Lung (tissue), 12 donors: ENCODE results near the gene TBRG4. TPM values are rescaled to one million over a fixed set of nuclear protein-coding genes. Genes with fewer than 3 reads are reported as not detected.
A peak's percentile ranks its signal among the peaks of the same experiment; 100 is the strongest.

Experiments used
- ATAC-seq: fragments of 200-7000 bp; cut with Tn5 transposase; one replicate; pipeline ENCODE4 v1.9.1; 2020; ENCODE audit warnings: moderate number of reproducible peaks; ENCODE audit not compliant: insufficient read depth, low FRiP score
- DNase-seq, 3 donors: peaks; one replicate each; pipeline ENCODE4 v3.0.0-alpha.2; 2013 to 2017
- H3K27ac ChIP-seq, 2 donors: one replicate each; pipeline ENCODE4 v1.5.1; 2013; ENCODE audit warnings: mild to moderate bottlenecking in 2 of 2, moderate library complexity in 2 of 2, control low read depth in 1 of 2, inconsistent platforms in 1 of 2, low read depth in 1 of 2, low read length in 1 of 2
- H3K27me3 ChIP-seq, 3 donors: one replicate each; pipeline ENCODE4 v1.5.1; 2013; ENCODE audit warnings: low read length in 2 of 3; ENCODE audit not compliant: control insufficient read depth in 3 of 3, insufficient read depth in 3 of 3
- H3K36me3 ChIP-seq, 4 donors: one replicate each; pipeline ENCODE4 v1.5.1; 2013; ENCODE audit warnings: low read length in 4 of 4, mild to moderate bottlenecking in 1 of 4, moderate library complexity in 1 of 4; ENCODE audit not compliant: control insufficient read depth in 4 of 4, insufficient read depth in 4 of 4
- H3K4me1 ChIP-seq, 5 donors: one replicate each; pipeline ENCODE4 v1.5.1; 2013; ENCODE audit warnings: low read length in 5 of 5, mild to moderate bottlenecking in 2 of 5, moderate library complexity in 1 of 5; ENCODE audit not compliant: control insufficient read depth in 5 of 5, insufficient read depth in 5 of 5
- H3K4me3 ChIP-seq: one replicate; pipeline ENCODE4 v1.5.1; 2013; ENCODE audit warnings: mild to moderate bottlenecking, control low read depth, moderate library complexity
- H3K9ac ChIP-seq, 2 donors: one replicate each; pipeline ENCODE4 v1.5.1; 2013; ENCODE audit warnings: low read length in 2 of 2, control low read depth in 1 of 2; ENCODE audit not compliant: insufficient read depth in 1 of 2
- H3K9me3 ChIP-seq, 4 donors: one replicate each; pipeline ENCODE4 v1.5.1; 2013; ENCODE audit warnings: low read length in 3 of 4, mild to moderate bottlenecking in 1 of 4, moderate library complexity in 1 of 4; ENCODE audit not compliant: control insufficient read depth in 4 of 4, insufficient read depth in 3 of 4
- CTCF ChIP-seq: IDR thresholded peaks from 2 replicates; pipeline ENCODE4 v1.5.1; 2012; ENCODE audit warnings: mild to moderate bottlenecking; ENCODE audit errors: control extremely low read depth, extremely low read depth
- WGBS, 2 donors: extraction: QIAGEN DNeasy Blood & Tissue Kit; methylation state at CpG; one replicate each; pipeline ENCODE4 v1.1.7; 2013; 5-methylcytosine and 5-hydroxymethylcytosine counted together
- polyA plus RNA-seq, 2 donors: library from polyadenylated mRNA; stranded (reverse); fragments of 200-250 nt; gene quantifications; one replicate each; pipeline ENCODE4 v1.2.1, GENCODE V29; 2013
- total RNA-seq, 2 donors: library from RNA; depleted of rRNA in 1 of 2; stranded (reverse); fragments of >200 nt in 1 of 2; gene quantifications; one replicate each; pipeline ENCODE4 v1.2.1, GENCODE V29; 2014 to 2021
- donor health status: control.
- donor health status: control.
- donor health status: Bipolar disorder and iron deficiency.
- donor health status: healthy.
- donor health status: DM: yes; HTN: yes; CAD: no.

Gene TBRG4
- total and polyA plus RNA-seq, 4 donors = 32.2 to 65.6 (median 46.9) TPM

- Histone ChIP-seq H3K9me3 (no peaks in the 10 kb centered on the region), H3K27ac (no peak overlapping the region), H3K4me1 (no peaks in the 10 kb centered on the region), H3K4me3 (no peak overlapping the region), H3K9ac (no peak overlapping the region), H3K36me3 (no peaks in the 10 kb centered on the region), H3K27me3 (no peaks in the 10 kb centered on the region)
- TF ChIP-seq CTCF = peak; percentile 96
- ATAC-seq = peak; percentile 65
- 42 to 51% methylated on average over 9 of the region's 9 CpGs for WGBS, 2 donors
- peak; percentile 70 to 85 (median 81) for DNase-seq
Measured at GRCh38 chr7:45136106-45137060, 24.9 kb upstream of the TBRG4 start.

GRCh38 chr7:45133877-45134276 is 22.4 kb upstream of the TBRG4 start:
- DNase-seq (no peak), ATAC-seq (no peak)
- Histone ChIP-seq H3K27ac (no peak overlapping the region), H3K9me3 (no peaks in the 10 kb centered on the region), H3K9ac (no peak overlapping the region), H3K27me3 (no peaks in the 10 kb centered on the region), H3K36me3 (no peaks in the 10 kb centered on the region), H3K4me1 (no peaks in the 10 kb centered on the region), H3K4me3 (no peak overlapping the region)
- WGBS, 2 donors = 93 to 95% methylated on average over 7 of the region's 7 CpGs
- TF ChIP-seq CTCF = no peak

GRCh38 chr7:45133352-45133751 is 21.9 kb upstream of the TBRG4 start:
- DNase-seq = no peak
- TF ChIP-seq CTCF = no peak
- WGBS, 2 donors = 91 to 92% methylated on average over 4 of the region's 4 CpGs
- H3K36me3 ChIP-seq = no peaks in the 10 kb centered on the region
- H3K27me3 ChIP-seq = no peaks in the 10 kb centered on the region
- no peaks in the 10 kb centered on the region for H3K4me1 ChIP-seq
- no peak overlapping the region for H3K4me3 ChIP-seq
- H3K9ac ChIP-seq = no peak overlapping the region
- no peaks in the 10 kb centered on the region for H3K9me3 ChIP-seq
- no peak for ATAC-seq
- no peak overlapping the region for H3K27ac ChIP-seq
